Spleen (tissue), 11 donors: ENCODE data around the gene RYR2. TPM values are rescaled to one million over a fixed set of nuclear protein-coding genes. Genes with fewer than 3 reads are reported as not detected.

Experiments
- DNase-seq: peaks from one replicate; pipeline ENCODE4 v3.0.0-alpha.2; 2020
- H3K27ac ChIP-seq, 8 donors: fragments of 200-600 bp; sonication (generic) in 7 of 8; 1 replicate in 4 of 8; 2 replicates in 4 of 8; pipeline versions ENCODE4 v1.5.0 to v1.8.0; 2016 to 2021; ENCODE audit warnings: inconsistent platforms in 4 of 8, mild to moderate bottlenecking in 4 of 8, moderate library complexity in 1 of 8
- H3K27me3 ChIP-seq, 7 donors: fragments of 200-600 bp; sonication (generic) in 6 of 7; replicated peaks in 1 of 7; 1 replicate in 4 of 7; 2 replicates in 3 of 7; pipeline versions ENCODE4 v1.5.0 to v1.8.0; 2016 to 2021; ENCODE audit warnings: inconsistent platforms in 3 of 7, mild to moderate bottlenecking in 1 of 7
- H3K36me3 ChIP-seq, 6 donors: fragments of 200-600 bp; sonication (generic) in 5 of 6; 1 replicate in 4 of 6; 2 replicates in 2 of 6; pipeline versions ENCODE4 v1.5.0 to v1.8.0; 2016 to 2021; ENCODE audit warnings: inconsistent platforms in 2 of 6
- H3K4me1 ChIP-seq, 6 donors: fragments of 200-600 bp; sonication (generic) in 5 of 6; 1 replicate in 3 of 6; 2 replicates in 3 of 6; pipeline versions ENCODE4 v1.5.0 to v1.8.0; 2016 to 2021; ENCODE audit warnings: inconsistent platforms in 3 of 6
- H3K4me3 ChIP-seq, 8 donors: fragments of 200-600 bp; sonication (generic) in 7 of 8; 1 replicate in 4 of 8; 2 replicates in 4 of 8; pipeline versions ENCODE4 v1.5.0 to v1.8.0; 2016 to 2021; ENCODE audit warnings: inconsistent platforms in 4 of 8, mild to moderate bottlenecking in 4 of 8, moderate library complexity in 2 of 8
- H3K9me3 ChIP-seq, 8 donors: fragments of 200-600 bp; sonication (generic) in 7 of 8; 1 replicate in 4 of 8; 2 replicates in 4 of 8; pipeline versions ENCODE4 v1.5.0 to v1.8.0; 2016 to 2021; ENCODE audit warnings: inconsistent platforms in 4 of 8
- CTCF ChIP-seq, 11 experiments: fragments of 200-600 bp in 7 of 11; fragments of 450-650 bp in 4 of 11; sonication (generic) in 4 of 11; IDR thresholded peaks in 8 of 11; conservative IDR thresholded peaks in 3 of 11; 1 replicate in 7 of 11; 2 replicates in 4 of 11; pipeline versions ENCODE4 v1.4.0 to v1.8.0; 2016 to 2021; ENCODE audit warnings: antibody characterized with exemption in 11 of 11, inconsistent platforms in 4 of 11, mild to moderate bottlenecking in 1 of 11
- POLR2A ChIP-seq, 3 donors: fragments of 450-650 bp; IDR thresholded peaks; one replicate each; pipeline ENCODE4 v1.5.1; 2017; ENCODE audit warnings: antibody characterized with exemption in 3 of 3, mild to moderate bottlenecking in 1 of 3
- POLR2AphosphoS5 ChIP-seq, 3 donors: sonication (generic); formaldehyde crosslinking; IDR thresholded peaks; one replicate each; pipeline ENCODE4 v1.5.1; 2017; ENCODE audit warnings: antibody characterized with exemption in 3 of 3
- WGBS, 5 donors: extraction: QIAGEN DNeasy Blood & Tissue Kit in 3 of 5; methylation state at CpG; one replicate each; pipeline versions ENCODE4 v1.1.5 to v1.1.7; 2013 to 2018; 5-methylcytosine and 5-hydroxymethylcytosine counted together
- intact Hi-C: fragments of 100-400 bp; cut with DNase I; formaldehyde crosslinking; loops from one replicate; pipeline ENCODE4 v1.15.0; 2023; ENCODE audit warnings: low total_unique reads
- polyA plus RNA-seq, 3 donors: library from polyadenylated mRNA; stranded (reverse); fragments of 200-250 nt; gene quantifications; one replicate each; pipeline ENCODE4 v1.2.1, GENCODE V29; 2013
- total RNA-seq, 7 donors: library from RNA; depleted of rRNA in 3 of 7; stranded (reverse); fragments of >200 nt in 3 of 7; fragmentation: NEBNext Ultra II Directional in 4 of 7; extraction: Animal tissue kit (Norgen Biotek cat#: 25700) in 4 of 7; gene quantifications; one replicate each; pipeline versions ENCODE4 v1.1.0 to v1.2.1, GENCODE V29; 2016 to 2021
- donor health status: healthy with polysubstance abuse.
- donor health status: DM: no; HTN: no; CAD: no; lungs with moderate emphysema.
- donor health status: DM: no; HTN: no; CAD: no.
- donor health status: Bipolar disorder and iron deficiency.
- donor health status: healthy.
- donor health status: DM: no; HTN: no; CAD: no.
- donor health status: DM: yes; HTN: yes; CAD: no.

RYR2 gene
- total and polyA plus RNA-seq, 10 donors: 0.12 to 7.1 (median 3.7) TPM

- Histone ChIP-seq H3K4me3 (no peak overlapping the region), H3K9me3 (no peaks in the 10 kb centered on the region), H3K4me1 (no peaks in the 10 kb centered on the region), H3K36me3 (no peaks in the 10 kb centered on the region), H3K27ac (no peak overlapping the region), H3K27me3 (no peaks in the 10 kb centered on the region)
- no peak for TF ChIP-seq CTCF (IDR thresholded peaks at IDR 0.05 in 8 of 11, conservative IDR thresholded peaks at IDR 0.05 in 3 of 11)
- DNase-seq: no peak
- 77 to 89% (median 78%) methylated on average over 3 of the region's 3 CpGs for WGBS, 5 donors
- intact Hi-C loops: no loop called here
These were observed 298.9 kb downstream of the RYR2 start for GRCh38 chr1:237340892-237341291.

GRCh38 chr1:237341391-237341790 lies 299.4 kb downstream of the RYR2 start:
- H3K27me3 ChIP-seq: no peaks in the 10 kb centered on the region
- TF ChIP-seq CTCF (IDR thresholded peaks at IDR 0.05 in 8 of 11, conservative IDR thresholded peaks at IDR 0.05 in 3 of 11): no peak
- no peak for TF ChIP-seq POLR2AphosphoS5 (IDR thresholded peaks at IDR 0.05)
- no peak for TF ChIP-seq POLR2A (IDR thresholded peaks at IDR 0.05)
- no peak for DNase-seq
- intact Hi-C loops: no loop called here
- H3K9me3 ChIP-seq: no peaks in the 10 kb centered on the region
- no peak overlapping the region for H3K4me3 ChIP-seq
- 40 to 53% (median 49%) methylated on average over 3 of the region's 3 CpGs for WGBS, 5 donors
- H3K4me1 ChIP-seq: no peaks in the 10 kb centered on the region
- H3K36me3 ChIP-seq: no peaks in the 10 kb centered on the region
- no peak overlapping the region for H3K27ac ChIP-seq

GRCh38 chr1:237342730-237343129 lies 300.7 kb downstream of the RYR2 start:
- intact Hi-C loops: no loop called here
- Histone ChIP-seq H3K4me1 (no peaks in the 10 kb centered on the region), H3K9me3 (no peaks in the 10 kb centered on the region), H3K27ac (no peak overlapping the region), H3K27me3 (no peaks in the 10 kb centered on the region), H3K4me3 (no peak overlapping the region), H3K36me3 (no peaks in the 10 kb centered on the region)
- WGBS, 5 donors: 85 to 94% (median 88%) methylated on average over 6 of the region's 6 CpGs
- TF ChIP-seq CTCF (IDR thresholded peaks at IDR 0.05 in 8 of 11, conservative IDR thresholded peaks at IDR 0.05 in 3 of 11) (no peak), POLR2A (IDR thresholded peaks at IDR 0.05) (no peak), POLR2AphosphoS5 (IDR thresholded peaks at IDR 0.05) (no peak)
- no peak for DNase-seq

- DNase-seq: no peak
- TF ChIP-seq POLR2A (IDR thresholded peaks at IDR 0.05) (no peak), CTCF (IDR thresholded peaks at IDR 0.05 in 8 of 11, conservative IDR thresholded peaks at IDR 0.05 in 3 of 11) (no peak), POLR2AphosphoS5 (IDR thresholded peaks at IDR 0.05) (no peak)
- WGBS, 5 donors: 85 to 91% (median 89%) methylated on average over 3 of the region's 3 CpGs
- intact Hi-C loops: no loop called here
- H3K4me3 ChIP-seq: no peak overlapping the region
- H3K36me3 ChIP-seq: no peaks in the 10 kb centered on the region
- no peak overlapping the region for H3K27ac ChIP-seq
- H3K27me3 ChIP-seq: no peaks in the 10 kb centered on the region
- H3K4me1 ChIP-seq: no peaks in the 10 kb centered on the region
- no peaks in the 10 kb centered on the region for H3K9me3 ChIP-seq
These were observed 310.8 kb downstream of the RYR2 start for GRCh38 chr1:237352747-237353146.
